GM08714 (cell line): ENCODE results near the gene PAQR7.

Experiments used
- H3K4me3 ChIP-seq: fragments of 200-500 bp; sonication (Bioruptor generic); 2 replicates; pipeline ENCODE4 v1.5.1; 2014; ENCODE audit warnings: mild to moderate bottlenecking, low read length, inconsistent platforms
- ZNF274 ChIP-seq: IDR thresholded peaks from 2 replicates; pipeline ENCODE4 v1.6.1; 2012; ENCODE audit warnings: mild to moderate bottlenecking, low read depth, low read length

Gene PAQR7

DNA sequence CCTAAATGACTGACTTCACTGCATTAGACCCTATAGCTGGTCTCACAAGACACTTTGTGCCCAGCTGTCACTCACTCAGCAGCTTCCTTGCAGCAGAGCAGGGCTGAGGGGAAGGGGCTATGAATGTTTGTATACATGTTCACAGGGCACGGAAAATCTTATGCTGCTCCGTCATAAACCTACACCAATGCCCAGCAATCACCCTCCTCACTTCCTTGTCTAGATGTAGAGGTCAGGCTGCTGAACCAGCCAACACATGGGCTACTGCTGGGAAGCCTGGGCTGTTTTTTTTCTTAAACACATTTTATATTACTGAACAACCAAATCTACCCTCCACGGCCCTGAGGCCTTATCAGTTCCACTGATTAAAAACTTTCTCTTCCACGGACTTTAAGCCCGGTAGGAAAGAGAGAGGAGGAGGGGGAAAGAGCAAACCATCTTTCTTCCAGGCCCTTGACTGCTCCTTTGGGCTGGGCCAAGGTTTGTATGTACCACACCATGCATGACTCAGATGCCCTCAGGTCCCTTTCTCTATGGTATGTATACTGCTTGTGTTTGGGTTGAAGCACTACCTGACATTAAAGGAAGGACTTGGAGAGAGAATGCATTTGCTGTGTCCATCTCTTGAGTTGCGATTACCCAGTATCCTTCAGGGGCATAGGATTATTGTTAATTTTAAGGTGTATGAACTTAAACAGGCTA lies 43.0 kb downstream of the PAQR7 start:
- no peak overlapping the region for H3K4me3 ChIP-seq
- no peak for TF ChIP-seq ZNF274

DNA sequence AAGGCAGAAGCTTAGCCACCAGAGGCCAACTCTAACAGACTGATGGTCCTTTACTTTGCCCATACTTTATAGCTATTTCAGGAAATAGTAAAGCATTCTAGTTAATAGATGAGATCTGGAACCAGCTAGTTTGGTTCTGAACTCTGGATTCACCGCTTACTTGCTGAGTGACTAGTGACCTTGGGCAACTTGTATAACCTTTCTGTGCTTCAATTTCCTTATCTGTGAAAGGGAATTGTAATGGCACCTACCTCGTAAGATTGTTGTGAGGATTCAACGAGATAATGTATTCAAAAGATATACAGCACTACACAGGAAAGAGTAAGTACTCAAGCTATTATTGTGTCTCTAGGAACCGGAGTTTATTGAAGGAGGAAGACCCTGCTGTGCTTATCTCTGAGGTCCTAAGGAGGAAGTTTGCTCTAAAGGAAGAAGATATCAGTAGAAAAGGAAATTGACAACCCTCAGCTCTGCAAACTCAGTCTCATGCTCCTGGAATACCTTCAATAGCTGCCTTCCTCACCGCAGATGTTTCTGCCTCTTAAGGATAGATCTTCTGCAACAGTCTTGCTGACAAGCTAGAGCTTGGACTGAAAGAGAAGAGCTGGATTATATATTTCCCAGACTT lies 43.8 kb downstream of the PAQR7 start:
- no peak for TF ChIP-seq ZNF274
- H3K4me3 ChIP-seq: no peak overlapping the region

DNA sequence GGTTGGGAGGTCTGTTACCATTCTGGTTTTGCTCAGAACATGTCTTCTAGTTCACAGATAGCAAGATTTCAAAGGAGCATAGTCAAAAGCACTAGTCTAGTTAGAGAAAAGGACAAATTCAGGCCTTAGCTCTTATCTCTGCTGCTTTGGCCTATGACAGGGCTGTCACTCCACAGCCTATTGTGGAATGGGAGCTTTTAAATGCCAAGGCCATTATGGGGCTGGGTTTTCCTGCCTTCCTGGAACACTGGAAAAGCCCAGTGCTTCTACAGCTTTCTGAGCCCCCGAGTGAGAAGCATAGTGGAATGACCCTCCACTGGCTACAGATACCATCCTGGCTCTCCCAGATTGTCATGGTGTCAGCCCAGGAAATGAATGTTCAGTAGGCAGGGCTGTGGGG lies 46.5 kb downstream of the PAQR7 start:
- no peak for TF ChIP-seq ZNF274
- no peak overlapping the region for H3K4me3 ChIP-seq

DNA sequence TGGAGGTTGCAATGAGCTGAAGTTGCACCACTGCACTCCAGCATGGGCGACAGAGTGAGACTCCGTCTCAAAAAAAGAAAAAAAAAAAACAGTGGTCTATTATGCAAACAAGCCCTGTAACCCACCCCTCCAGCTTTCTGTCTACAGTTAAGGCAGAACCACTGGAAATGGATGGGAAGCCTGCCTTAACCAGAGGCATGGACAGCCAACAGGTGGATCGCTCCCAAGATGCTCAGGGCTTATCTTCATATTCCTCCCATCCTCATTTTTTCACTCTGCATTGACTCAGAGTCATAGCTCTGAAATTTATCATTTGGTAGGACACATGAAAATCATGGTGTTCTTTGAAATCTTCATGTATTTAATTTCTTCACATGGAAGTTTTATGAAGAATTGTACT lies 47.0 kb downstream of the PAQR7 start:
- TF ChIP-seq ZNF274: no peak
- H3K4me3 ChIP-seq: no peak overlapping the region

DNA sequence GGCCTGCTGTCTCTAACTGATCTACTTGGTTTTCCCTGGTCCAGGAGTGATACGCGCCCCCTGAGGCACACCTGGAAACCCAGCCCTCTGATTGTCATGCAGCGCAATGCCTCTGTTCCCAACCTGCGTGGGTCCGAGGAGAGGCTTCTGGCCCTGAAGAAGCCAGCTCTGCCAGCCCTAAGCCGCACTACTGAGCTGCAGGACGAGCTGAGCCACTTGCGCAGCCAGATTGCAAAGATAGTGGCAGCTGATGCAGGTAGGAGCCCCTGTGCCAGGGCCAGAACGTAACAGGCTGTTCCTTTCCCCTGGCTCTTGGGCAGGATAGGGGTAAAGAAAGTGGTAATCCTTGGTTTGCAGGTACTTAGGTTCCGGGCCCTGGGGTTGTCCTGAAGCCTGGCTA lies 48.9 kb downstream of the PAQR7 start:
- no peak overlapping the region for H3K4me3 ChIP-seq
- TF ChIP-seq ZNF274: no peak

DNA sequence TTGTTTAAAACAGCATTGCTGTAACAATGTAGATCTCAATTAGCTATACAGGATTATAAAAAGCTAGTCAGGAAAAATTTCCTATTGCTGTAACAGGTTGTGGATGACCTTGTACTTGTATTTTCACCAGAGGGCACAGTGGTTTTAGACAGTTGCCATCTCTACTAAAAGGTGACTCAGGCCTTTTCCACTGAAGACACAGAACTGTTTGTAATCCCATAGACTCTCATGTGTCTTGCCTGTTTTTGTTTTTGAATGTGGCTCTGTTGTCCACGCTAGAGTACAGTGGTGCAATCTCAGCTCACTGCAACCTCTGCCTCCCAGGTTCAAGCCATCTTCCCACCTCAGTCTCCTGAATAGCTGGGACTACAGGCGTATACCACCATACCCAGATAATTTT lies 49.9 kb downstream of the PAQR7 start:
- no peak overlapping the region for H3K4me3 ChIP-seq

DNA sequence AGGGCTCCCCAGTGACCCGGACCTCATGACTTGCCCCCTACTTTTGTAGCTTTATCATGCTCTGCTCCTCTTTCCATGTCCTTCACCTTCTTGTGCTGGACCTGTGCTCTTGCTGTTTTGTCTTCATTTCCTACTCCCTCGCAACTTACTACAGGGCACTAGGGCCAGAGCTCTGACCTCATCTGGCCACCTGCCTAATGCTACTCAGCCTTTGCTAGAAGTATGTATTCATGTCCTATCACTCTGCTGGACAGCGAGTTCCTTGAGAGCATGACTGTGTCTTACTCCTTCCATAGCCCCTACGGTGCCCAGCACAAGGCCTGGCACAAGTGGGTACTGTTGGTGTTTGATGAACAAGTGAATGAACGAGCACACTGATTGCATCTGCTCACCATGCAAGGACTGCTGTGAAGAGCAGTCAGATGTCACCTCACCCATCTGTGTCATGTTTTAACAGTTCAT lies 53.8 kb downstream of the PAQR7 start:
- peak overlapping the region; percentile 57; the same call in 1 of the 2 replicates for H3K4me3 ChIP-seq

More for the DNA sequence above, 49.9 kb downstream of the PAQR7 start:
- no peak for TF ChIP-seq ZNF274

DNA sequence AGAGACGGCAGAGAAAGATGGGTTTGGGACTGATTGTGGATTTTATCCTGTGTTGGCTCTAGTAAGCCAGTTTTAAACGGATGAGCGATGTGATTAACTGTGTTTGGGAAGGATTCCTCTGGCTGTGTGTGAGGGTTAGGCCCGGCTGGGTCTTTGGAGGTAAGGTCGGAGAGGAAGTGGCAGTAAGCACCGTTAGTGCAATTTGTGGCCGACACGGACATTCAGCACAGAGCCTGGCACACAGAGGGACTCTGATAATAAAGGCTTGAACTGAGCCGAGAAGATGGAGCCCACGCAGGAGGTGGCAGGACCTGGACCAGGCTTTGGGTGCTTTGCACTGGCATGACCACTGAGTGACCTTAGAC lies 54.4 kb downstream of the PAQR7 start:
- no peak for TF ChIP-seq ZNF274

More for the DNA sequence above, 53.8 kb downstream of the PAQR7 start:
- no peak for TF ChIP-seq ZNF274

DNA sequence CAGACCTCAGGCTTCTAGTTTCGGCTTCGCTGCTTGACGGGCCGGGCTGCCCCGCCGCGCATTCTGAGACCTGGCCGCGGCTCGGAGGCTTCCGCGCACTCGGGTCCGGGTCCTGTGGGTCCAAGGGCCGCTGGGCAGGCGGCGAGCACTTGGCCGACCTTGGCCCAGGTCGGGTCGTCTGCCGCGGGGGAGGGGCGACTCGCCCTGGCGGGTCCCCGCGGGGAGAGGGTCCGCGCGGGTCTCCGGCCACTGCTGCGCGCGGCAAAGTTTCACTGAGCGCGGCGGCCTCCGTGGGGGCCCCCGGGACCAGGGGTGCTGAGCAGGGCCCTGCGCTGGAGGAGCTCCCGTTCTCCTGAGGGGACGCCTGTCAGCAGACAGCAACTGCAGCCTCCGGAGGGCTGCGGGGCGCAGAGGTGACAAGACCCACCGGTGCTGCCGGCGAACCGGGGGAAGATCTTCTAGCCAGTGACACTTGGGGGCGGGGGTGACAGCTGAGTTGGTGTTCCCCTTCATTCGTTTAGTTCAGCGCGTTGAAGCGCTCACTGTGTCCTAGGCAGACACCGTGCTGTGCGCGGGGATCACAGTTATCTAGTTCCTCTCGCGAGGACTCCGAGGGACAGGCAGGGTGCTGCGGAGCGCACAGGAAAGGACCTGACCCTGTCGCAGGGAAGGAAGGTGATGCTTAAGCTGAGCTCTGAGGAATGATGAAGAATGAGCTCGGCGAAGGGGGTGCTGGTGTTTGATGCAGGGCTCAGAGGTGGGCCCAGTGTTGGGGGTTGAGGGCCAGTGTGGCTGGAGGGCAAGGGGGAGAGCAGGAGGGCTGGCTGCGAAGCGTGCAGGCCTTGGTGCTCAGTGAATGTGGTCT lies 55.0 kb downstream of the PAQR7 start:
- peak overlapping the region; percentile 57 for H3K4me3 ChIP-seq
- TF ChIP-seq ZNF274: no peak

More for the DNA sequence above, 54.4 kb downstream of the PAQR7 start:
- peak overlapping the region; percentile 57 for H3K4me3 ChIP-seq

DNA sequence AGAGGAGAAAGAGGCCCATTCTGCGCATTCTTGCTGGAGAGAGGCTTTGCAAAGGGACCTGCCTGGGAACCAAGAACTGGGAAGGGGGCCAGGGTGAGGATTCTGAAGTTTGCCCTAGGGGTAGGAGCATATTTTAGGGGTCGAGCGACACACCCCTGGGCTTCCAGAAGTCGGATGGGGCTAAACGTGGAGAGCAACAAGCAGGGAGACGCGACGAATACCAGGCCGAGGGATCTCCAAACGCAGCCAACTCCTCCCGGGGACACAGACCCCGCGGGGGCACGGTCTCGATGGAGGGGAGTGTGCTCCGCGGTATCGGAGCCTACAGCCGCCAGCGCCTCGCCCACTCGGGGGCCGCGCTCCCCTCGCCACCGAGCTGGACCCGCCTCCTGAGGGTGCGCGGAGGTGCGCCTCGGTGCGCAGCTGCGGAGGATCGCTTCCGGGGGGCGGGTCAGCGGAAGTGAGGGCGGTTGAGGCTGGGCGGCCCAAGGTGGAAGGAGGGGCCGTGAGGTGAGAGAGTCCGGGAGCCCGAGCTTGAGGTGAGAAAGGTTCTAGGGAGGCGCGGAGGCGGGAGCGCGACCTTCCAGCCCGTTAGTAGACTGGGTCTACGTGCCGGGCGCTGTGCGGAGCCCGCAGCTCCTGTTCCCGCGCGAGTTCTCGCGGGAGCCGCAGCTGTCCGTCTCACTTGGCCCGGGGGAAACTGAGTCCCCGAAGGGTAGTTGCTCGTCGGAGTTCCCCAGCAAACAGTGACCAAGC lies 55.8 kb downstream of the PAQR7 start, which contains the start of gene MTFR1L:
Gene MTFR1L, plus strand, starts transcription at position 464 of the 756 bp plus-strand sequence. CDS start 3,151 bp downstream, outside the sequence.
- peak within 1 kb of the TSS; percentile 57 for H3K4me3 ChIP-seq
- no peak for TF ChIP-seq ZNF274

DNA sequence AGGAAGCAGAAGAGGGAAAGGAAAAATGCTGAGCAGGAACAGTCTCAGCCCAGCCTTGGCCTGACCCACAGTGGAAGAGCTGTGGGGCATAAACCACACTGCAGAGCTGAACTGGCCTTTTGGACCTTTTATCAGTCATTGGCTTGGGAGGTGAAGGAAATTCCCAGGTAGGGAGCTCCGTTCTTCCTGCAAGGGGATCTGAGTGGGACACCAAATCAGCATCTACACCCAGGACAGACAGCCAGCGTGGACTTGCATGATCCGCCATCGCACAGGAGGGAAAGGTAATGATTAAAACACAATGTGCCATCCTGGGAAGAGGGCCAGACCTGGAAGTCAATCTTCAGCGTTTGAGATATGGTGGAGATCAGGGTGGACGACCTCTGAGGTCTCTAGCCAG lies 56.9 kb downstream of the PAQR7 start:
- TF ChIP-seq ZNF274: no peak
- no peak overlapping the region for H3K4me3 ChIP-seq

DNA sequence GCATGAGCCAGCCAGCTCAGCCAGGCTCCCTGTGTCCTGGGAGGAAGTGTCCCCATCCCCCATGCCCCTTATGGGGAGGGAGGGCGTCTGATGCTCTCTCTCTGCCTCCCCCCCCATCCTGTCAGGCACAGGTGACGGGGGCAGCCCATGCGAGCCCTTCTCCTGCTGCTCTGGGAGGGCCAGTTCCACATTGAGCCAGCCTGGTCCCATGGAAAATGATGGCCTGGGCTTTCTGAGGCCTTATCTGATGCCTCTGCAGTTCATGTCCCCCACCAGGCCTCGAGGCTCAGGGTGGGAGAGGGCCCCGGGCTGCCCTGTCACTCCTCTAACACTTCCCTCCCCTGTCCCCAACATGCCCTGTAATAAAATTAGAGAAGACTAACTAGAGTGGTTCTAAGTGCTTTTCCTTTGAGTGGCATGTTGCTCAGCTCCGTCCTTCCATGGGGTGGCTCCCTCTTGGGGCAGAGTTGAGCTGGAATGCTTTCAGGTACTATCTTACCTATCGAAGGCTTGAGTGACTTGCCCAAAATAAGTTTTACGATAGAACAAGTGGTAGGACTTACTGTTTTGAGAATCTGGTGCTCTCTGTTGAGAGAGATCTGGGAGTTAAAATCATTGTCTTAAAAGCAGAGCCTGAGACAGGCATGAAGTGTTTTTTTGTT lies 57.5 kb downstream of the PAQR7 start:
- H3K4me3 ChIP-seq: no peak overlapping the region
- no peak for TF ChIP-seq ZNF274

DNA sequence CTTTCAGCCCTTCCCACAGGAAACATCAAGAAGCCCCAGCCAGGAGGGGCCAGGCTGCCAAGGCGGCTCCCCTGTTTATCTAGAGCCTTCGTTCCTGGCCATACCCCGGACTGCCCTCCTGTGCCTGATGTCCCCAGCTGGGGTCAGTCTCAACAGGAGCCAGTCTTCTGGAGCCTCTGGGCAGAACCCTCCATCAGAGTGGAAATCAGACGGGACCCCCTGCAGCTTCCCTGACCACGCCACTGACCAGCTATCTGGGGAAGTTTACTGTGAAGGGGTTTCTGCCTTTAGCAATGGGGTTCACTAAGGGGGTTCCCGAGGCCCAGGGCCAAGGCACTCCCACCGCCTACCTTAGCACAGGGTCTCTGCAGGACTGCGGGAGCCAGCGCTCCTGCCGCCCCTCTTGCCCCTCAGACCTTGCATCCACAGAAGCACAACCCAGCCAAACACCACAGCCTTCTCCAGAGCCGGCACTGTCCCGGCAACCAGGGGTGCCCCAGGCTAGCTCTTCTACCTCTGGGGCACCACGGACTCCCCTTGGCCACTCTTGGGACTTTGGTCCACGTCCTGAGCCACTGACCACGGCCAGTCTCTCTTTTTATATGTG lies 59.3 kb downstream of the PAQR7 start:
- H3K4me3 ChIP-seq: no peak overlapping the region
- TF ChIP-seq ZNF274: no peak
